ENCODE measurements around the gene PTPRM. TPM values are rescaled to one million over a fixed set of nuclear protein-coding genes. Genes with fewer than 3 reads are reported as not detected.

PTPRM gene
- total RNA-seq, 4 donors from 2014 or later = 21.4 to 41.8 (median 29.6) TPM

DNA sequence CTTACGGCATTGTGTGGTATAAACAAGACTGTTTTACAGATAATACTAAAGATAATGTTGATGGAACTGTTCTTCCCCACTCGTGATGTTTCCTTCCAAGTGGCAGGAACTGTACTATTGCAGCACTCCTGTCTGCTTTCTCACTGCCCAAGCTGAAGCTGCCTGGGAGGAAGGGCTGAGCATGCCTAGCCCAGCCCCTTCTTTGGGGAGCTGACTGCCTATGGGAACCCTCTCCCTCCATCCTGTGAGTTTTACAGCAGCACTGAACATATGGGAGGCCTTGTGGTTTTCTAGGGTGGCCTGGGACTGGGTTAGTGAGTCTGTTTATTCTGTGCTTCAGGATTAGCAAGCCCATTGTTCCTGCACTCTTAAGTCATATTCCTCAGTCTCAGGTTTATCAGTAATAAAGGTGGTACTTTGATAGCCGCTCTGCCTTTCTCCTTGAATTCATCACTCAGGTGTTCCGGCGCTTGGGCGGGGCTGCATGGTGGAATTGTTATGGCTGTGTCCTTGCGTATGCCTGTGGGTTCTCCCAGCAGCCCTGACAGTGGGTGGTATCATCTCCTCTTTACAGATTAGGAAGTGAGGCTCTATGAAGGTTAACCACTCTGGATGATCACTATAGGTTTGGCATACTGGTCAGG lies 379.7 kb downstream of the PTPRM start:
- H3K4me3 ChIP-seq (ENCODE audit: low read depth, poor library complexity, severe bottlenecking) = no peak overlapping the region
- WGBS, 2 donors = 83 to 94% methylated on average over 7 of the region's 7 CpGs
- intact Hi-C loops (cut with DNase I; ENCODE audit: low total_unique reads) = no loop called here

DNA sequence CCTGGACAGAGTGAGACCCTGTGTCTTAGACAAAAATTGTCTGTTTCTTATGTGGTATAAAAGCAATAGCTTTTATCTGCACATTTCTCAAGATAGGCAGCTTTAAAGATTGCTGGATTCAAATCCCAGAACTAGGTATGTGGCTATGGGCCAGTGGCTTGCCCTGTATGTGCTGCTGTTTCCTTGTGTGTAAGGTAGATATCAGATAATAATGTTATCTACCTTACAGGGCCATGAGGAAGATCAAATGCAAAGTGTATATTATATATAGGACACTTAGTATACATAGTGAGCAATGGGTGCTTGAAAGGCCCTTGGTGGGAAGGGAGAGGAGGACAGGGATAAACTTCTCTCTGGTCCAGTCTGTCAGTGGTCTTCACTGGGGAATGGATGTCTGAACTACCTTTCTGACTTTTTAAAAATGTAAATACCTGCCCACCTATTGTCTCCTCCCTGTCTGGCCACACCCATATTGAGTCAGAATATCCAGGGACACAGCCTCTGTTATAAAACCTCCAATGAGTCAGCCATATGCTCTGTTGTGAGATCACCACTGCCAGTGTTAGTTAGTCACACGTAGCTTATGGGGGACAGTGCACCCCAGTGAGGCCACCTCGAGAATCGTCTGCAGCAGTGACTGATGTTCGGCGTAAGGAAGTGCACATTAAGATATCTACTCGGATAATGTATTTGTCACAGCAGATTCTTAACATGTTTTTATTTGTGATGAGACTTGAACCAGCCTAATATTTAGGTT lies 383.4 kb downstream of the PTPRM start:
- DNase-seq (ENCODE audit: low spot score in 2 of 2) = no peak
- no peak overlapping the region for H3K4me3 ChIP-seq (ENCODE audit: low read depth, poor library complexity, severe bottlenecking)
- intact Hi-C loops (cut with DNase I; ENCODE audit: low total_unique reads) = no loop called here
- no peak for TF ChIP-seq POLR2A (IDR thresholded peaks at IDR 0.05)
- TF ChIP-seq, protein P1, sequence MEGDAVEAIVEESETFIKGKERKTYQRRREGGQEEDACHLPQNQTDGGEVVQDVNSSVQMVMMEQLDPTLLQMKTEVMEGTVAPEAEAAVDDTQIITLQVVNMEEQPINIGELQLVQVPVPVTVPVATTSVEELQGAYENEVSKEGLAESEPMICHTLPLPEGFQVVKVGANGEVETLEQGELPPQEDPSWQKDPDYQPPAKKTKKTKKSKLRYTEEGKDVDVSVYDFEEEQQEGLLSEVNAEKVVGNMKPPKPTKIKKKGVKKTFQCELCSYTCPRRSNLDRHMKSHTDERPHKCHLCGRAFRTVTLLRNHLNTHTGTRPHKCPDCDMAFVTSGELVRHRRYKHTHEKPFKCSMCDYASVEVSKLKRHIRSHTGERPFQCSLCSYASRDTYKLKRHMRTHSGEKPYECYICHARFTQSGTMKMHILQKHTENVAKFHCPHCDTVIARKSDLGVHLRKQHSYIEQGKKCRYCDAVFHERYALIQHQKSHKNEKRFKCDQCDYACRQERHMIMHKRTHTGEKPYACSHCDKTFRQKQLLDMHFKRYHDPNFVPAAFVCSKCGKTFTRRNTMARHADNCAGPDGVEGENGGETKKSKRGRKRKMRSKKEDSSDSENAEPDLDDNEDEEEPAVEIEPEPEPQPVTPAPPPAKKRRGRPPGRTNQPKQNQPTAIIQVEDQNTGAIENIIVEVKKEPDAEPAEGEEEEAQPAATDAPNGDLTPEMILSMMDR (IDR thresholded peaks at IDR 0.05) = no peak
- WGBS, 2 donors = 77 to 87% methylated on average over 6 of the region's 6 CpGs

More for the DNA sequence above, 379.7 kb downstream of the PTPRM start:
- DNase-seq (ENCODE audit: low spot score in 2 of 2) = no peak
- no peak for TF ChIP-seq POLR2A (IDR thresholded peaks at IDR 0.05)
- TF ChIP-seq, protein P1 (IDR thresholded peaks at IDR 0.05) = no peak

DNA sequence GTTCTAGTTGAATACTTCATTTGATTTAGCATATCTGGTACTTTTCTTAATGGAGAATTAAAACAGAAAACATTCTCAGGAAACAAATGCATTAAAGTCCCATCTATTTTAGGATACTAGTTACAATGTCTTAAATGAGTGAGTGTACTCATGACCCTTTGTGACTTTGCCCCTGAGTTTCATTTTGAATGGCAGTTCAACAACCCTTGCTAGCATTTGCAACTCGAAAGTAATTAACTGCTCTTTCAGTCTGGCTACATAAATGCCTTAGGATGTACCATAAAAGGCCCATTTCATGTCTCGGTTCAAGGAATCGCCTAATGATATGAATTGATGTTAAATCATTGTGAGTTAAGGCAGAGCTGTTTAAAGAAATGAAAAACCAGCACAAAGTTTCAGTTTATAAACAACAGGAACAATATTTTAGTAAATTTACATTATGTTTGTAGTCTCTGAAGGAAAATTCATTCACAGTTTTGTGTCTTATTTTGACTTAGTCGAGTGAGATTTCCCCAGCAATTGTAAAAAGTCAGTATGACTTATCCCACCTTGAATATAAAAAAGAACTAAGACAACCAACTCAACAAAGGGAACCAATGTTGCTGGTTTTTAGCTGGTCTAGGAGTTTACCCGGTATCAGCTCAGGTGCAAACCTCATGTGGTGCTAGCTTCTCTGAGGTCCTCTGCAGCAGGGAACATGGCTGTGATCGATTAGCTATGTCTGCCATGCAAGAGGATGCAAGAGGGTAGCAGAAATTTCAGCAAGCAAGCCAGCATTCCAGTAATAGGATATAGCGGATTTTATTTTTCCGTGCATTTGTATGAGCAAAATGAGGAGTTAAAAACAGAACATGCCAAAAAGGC lies 386.2 kb downstream of the PTPRM start:
- TF ChIP-seq, protein P1 (IDR thresholded peaks at IDR 0.05) = no peak
- TF ChIP-seq POLR2A (IDR thresholded peaks at IDR 0.05) = no peak
- intact Hi-C loops (cut with DNase I; ENCODE audit: low total_unique reads) = no loop called here
- DNase-seq (ENCODE audit: low spot score in 2 of 2) = no peak
- 80 to 89% methylated on average over 8 of the region's 8 CpGs for WGBS, 2 donors
- H3K4me3 ChIP-seq (ENCODE audit: low read depth, poor library complexity, severe bottlenecking) = no peak overlapping the region

DNA sequence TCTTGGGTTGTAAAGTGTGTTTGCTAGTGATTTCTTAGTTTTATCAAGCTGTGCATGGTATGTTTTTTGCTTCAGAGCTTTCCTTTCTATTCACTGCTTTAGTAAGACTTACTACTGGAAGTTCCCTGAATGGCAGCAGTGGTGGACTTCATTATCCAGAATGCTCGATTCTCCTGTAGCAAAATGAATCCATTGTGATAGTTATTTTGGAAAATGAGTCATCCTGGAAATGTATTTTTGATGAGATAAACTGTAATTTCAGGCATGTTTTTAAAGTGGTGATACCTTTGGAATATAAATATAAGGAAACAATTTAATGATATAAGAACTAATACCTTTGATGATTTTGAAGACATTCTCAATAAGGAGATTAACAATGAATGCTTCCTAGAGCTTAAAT lies 387.1 kb downstream of the PTPRM start:
- TF ChIP-seq, protein P1 (IDR thresholded peaks at IDR 0.05) = no peak
- no peak for TF ChIP-seq POLR2A (IDR thresholded peaks at IDR 0.05)
- DNase-seq (ENCODE audit: low spot score in 2 of 2) = no peak
- 47 to 76% methylated on average over 1 of the region's 1 CpG for WGBS, 2 donors
- intact Hi-C loops (cut with DNase I; ENCODE audit: low total_unique reads) = no loop called here
- no peak overlapping the region for H3K4me3 ChIP-seq (ENCODE audit: low read depth, poor library complexity, severe bottlenecking)

DNA sequence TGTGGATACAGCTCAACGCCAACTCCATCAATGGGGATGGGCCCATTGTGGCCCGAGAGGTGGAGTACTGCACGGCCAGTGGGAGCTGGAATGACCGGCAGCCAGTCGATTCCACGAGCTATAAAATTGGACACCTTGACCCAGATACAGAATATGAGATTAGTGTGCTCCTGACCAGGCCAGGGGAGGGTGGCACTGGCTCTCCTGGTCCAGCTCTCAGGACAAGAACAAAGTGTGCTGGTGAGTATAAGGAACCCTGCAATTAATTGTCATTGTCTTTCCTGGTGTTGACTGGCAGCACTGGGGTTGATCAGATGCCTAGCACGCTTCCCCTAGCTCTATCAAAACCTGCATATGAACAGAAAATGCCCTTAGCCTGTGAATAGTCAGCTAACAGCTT lies 388.1 kb downstream of the PTPRM start:
- TF ChIP-seq POLR2A (IDR thresholded peaks at IDR 0.05) = no peak
- TF ChIP-seq, protein P1 (IDR thresholded peaks at IDR 0.05) = no peak
- no peak overlapping the region for H3K4me3 ChIP-seq (ENCODE audit: low read depth, poor library complexity, severe bottlenecking)
- no peak for DNase-seq (ENCODE audit: low spot score in 2 of 2)
- intact Hi-C loops (cut with DNase I; ENCODE audit: low total_unique reads) = no loop called here
- 95% methylated on average over 7 of the region's 7 CpGs for WGBS, 2 donors

Data from lower leg skin (tissue), 4 donors.